IMR-90 (cell line): ENCODE measurements around the gene SCYGR7. TPM values are rescaled to one million over a fixed set of nuclear protein-coding genes. Genes with fewer than 3 reads are reported as not detected.

Source experiments
- ATAC-seq: fragments of 200-7000 bp; cut with Tn5 transposase; 2 replicates; pipeline ENCODE4 v1.9.1; 2020; ENCODE audit warnings: low read depth, mild to moderate bottlenecking, moderate library complexity
- BruUV-seq: library from RNA; stranded (reverse); fragments of 400-500 nt; replicated peaks from 2 replicates; lab custom pipeline; 2021; lab: Mats Ljungman, UMichigan
- CTCF ChIA-PET: fragments of 300-600 bp; formaldehyde crosslinking; extraction: SDS; loops from one replicate; lab custom pipeline; 2021; ENCODE audit warnings: antibody characterized with exemption; lab: Yijun Ruan, JAX
- POLR2A ChIA-PET: fragments of 300-600 bp; sonication (Branson Sonifier 250); formaldehyde crosslinking; loops from one replicate; lab custom pipeline; 2022; ENCODE audit warnings: antibody characterized with exemption; ENCODE audit not compliant: unreplicated experiment; lab: Charles Lee
- DNase-seq: peaks from one replicate; pipeline ENCODE4 v3.0.0; 2013
- H2AFZ ChIP-seq: replicated peaks from 2 replicates; pipeline ENCODE3; 2013; ENCODE audit warnings: low read length, mild to moderate bottlenecking; ENCODE audit not compliant: poor library complexity
- H2AK5ac ChIP-seq: 2 replicates; pipeline ENCODE4 v1.6.1; 2013; ENCODE audit warnings: low read depth, low read length, inconsistent platforms
- H2AK9ac ChIP-seq: replicated peaks from 2 replicates; pipeline ENCODE3; 2013; ENCODE audit warnings: mild to moderate bottlenecking, low read depth, low read length, moderate library complexity; ENCODE audit not compliant: poor library complexity
- H2BK120ac ChIP-seq: 2 replicates; pipeline ENCODE4 v1.6.1; 2013; ENCODE audit warnings: low read depth, low read length, inconsistent platforms
- H2BK15ac ChIP-seq: 3 replicates; pipeline ENCODE4 v1.6.1; 2013; ENCODE audit warnings: low read depth, low read length, inconsistent platforms
- H2BK20ac ChIP-seq: 2 replicates; pipeline ENCODE4 v1.6.1; 2013; ENCODE audit warnings: low read depth, mild to moderate bottlenecking, inconsistent platforms, low read length, moderate library complexity
- H2BK5ac ChIP-seq: 2 replicates; pipeline ENCODE4 v1.6.1; 2013; ENCODE audit warnings: mild to moderate bottlenecking, low read depth, low read length, inconsistent platforms; ENCODE audit not compliant: poor library complexity, severe bottlenecking
- H3K14ac ChIP-seq: replicated peaks from 2 replicates; pipeline ENCODE4 v1.6.1; 2013; ENCODE audit warnings: low read depth, low read length, inconsistent platforms
- H3K18ac ChIP-seq: 2 replicates; pipeline ENCODE4 v1.6.1; 2013; ENCODE audit warnings: low read depth, low read length, control low read depth
- H3K23ac ChIP-seq: 2 replicates; pipeline ENCODE4 v1.6.1; 2013; ENCODE audit warnings: low read depth, low read length, inconsistent platforms
- H3K27ac ChIP-seq: 2 replicates; pipeline ENCODE4 v1.5.1; 2013; ENCODE audit warnings: mild to moderate bottlenecking, control low read depth, low read length; ENCODE audit not compliant: insufficient read depth
- H3K27me3 ChIP-seq: 2 replicates; pipeline ENCODE4 v1.6.1; 2013; ENCODE audit warnings: low read length; ENCODE audit not compliant: control insufficient read depth, insufficient read depth
- H3K36me3 ChIP-seq: 2 replicates; pipeline ENCODE4 v1.6.1; 2013; ENCODE audit warnings: low read length, mixed read lengths; ENCODE audit not compliant: control insufficient read depth, insufficient read depth
- H3K4ac ChIP-seq: 2 replicates; pipeline ENCODE4 v1.6.1; 2013; ENCODE audit warnings: low read depth, low read length, inconsistent platforms
- H3K4me1 ChIP-seq: 2 replicates; pipeline ENCODE4 v1.6.1; 2013; ENCODE audit warnings: low read length, mixed read lengths; ENCODE audit not compliant: control insufficient read depth, insufficient read depth
- H3K4me2 ChIP-seq: 2 replicates; pipeline ENCODE4 v1.6.1; 2013; ENCODE audit warnings: low read depth, mild to moderate bottlenecking, control low read depth, low read length, moderate library complexity
- H3K4me3 ChIP-seq: 2 replicates; pipeline ENCODE4 v1.5.1; 2013; ENCODE audit warnings: low read depth, mild to moderate bottlenecking, control low read depth, low read length, moderate library complexity; ENCODE audit not compliant: insufficient read depth
- H3K56ac ChIP-seq: 2 replicates; pipeline ENCODE4 v1.6.1; 2013; ENCODE audit warnings: low read length, inconsistent platforms; ENCODE audit not compliant: insufficient read depth; ENCODE audit errors: extremely low read depth
- H3K79me1 ChIP-seq, 2 experiments: 2 replicates each; pipeline ENCODE4 v1.6.1; 2013; ENCODE audit warnings: low read length in 2 of 2, inconsistent platforms in 1 of 2, low read depth in 1 of 2
- H3K9ac ChIP-seq: 2 replicates; pipeline ENCODE4 v1.6.1; 2013; ENCODE audit warnings: low read depth, low read length, control low read depth
- H3K9me1 ChIP-seq: 2 replicates; pipeline ENCODE4 v1.6.1; 2013; ENCODE audit warnings: low read length, inconsistent platforms; ENCODE audit not compliant: insufficient read depth
- H3K9me3 ChIP-seq: 2 replicates; pipeline ENCODE4 v1.6.1; 2013; ENCODE audit warnings: low read length; ENCODE audit not compliant: control insufficient read depth, insufficient read depth
- H4K20me1 ChIP-seq: 2 replicates; pipeline ENCODE4 v1.6.1; 2013; ENCODE audit warnings: low read length, inconsistent platforms; ENCODE audit not compliant: insufficient read depth
- H4K5ac ChIP-seq: 2 replicates; pipeline ENCODE4 v1.6.1; 2013; ENCODE audit warnings: mild to moderate bottlenecking, low read depth, low read length, control low read depth
- H4K8ac ChIP-seq, 2 experiments: 2 replicates each; pipeline ENCODE4 v1.6.1; 2013; ENCODE audit warnings: low read depth in 2 of 2, low read length in 2 of 2, control low read depth in 1 of 2, inconsistent platforms in 1 of 2
- H4K91ac ChIP-seq: 2 replicates; pipeline ENCODE4 v1.6.1; 2013; ENCODE audit warnings: low read depth, low read length, inconsistent platforms; ENCODE audit not compliant: insufficient read depth
- BHLHE40 ChIP-seq: fragments of 150-350 bp; IDR thresholded peaks from 2 replicates; pipeline ENCODE4 v1.6.1; 2016; ENCODE audit warnings: mild to moderate bottlenecking, low read depth, low read length
- FOS ChIP-seq: fragments of 150-350 bp; IDR thresholded peaks from 2 replicates; pipeline ENCODE4 v1.6.1; 2016; ENCODE audit warnings: low read depth, low read length
- MAFK ChIP-seq: IDR thresholded peaks from 2 replicates; pipeline ENCODE4 v1.6.1; 2012; ENCODE audit warnings: low read depth, low read length, improper control_type of control experiment
- NFE2L2 ChIP-seq: fragments of 150-350 bp; IDR thresholded peaks from 2 replicates; pipeline ENCODE4 v1.6.1; 2016; ENCODE audit warnings: low read depth, mild to moderate bottlenecking, low read length
- RAD21 ChIP-seq: IDR thresholded peaks from 2 replicates; pipeline ENCODE4 v1.6.1; 2012; ENCODE audit warnings: low read length, improper control_type of control experiment
- WGBS, 2 experiments: methylation state at CpG; one replicate each; pipeline versions ENCODE4 v1.1.5 to v1.1.7; 2013; ENCODE audit warnings: missing lambda C conversion rate in 2 of 2; ENCODE audit not compliant: insufficient read length in 1 of 2; ENCODE audit errors: extremely low coverage in 2 of 2; 5-methylcytosine and 5-hydroxymethylcytosine counted together
- dilution Hi-C: fragments of 300-500 bp; cut with HindIII; formaldehyde crosslinking; loops from one replicate; pipeline ENCODE4 v1.14.3; 2018; ENCODE audit warnings: low sequenced_read_pairs; ENCODE audit not compliant: unreplicated experiment
- in situ Hi-C: fragments of 300-500 bp; cut with MboI; formaldehyde crosslinking; loops from 3 replicates; pipeline ENCODE4 v1.14.3; 2019; ENCODE audit warnings: low sequenced_read_pairs, inconsistent platforms, mixed read lengths
- intact Hi-C: fragments of 100-400 bp; cut with micrococcal nuclease; formaldehyde crosslinking; loops from 2 replicates; pipeline ENCODE4 v1.10.0; 2022
- polyA plus RNA-seq, 3 experiments: library from polyadenylated mRNA; depleted of rRNA; stranded (reverse); fragments of >200 nt; gene quantifications; 2 replicates each; pipeline ENCODE4 v1.2.3, GENCODE V29; 2012; ENCODE audit warnings: low replicate concordance in 1 of 3
- total RNA-seq: library from RNA; depleted of rRNA; stranded (reverse); fragments of >200 nt; gene quantifications from 2 replicates; pipeline ENCODE4 v1.2.3, GENCODE V29; 2012
- TF ChIP-seq, protein P1 (sequence below): fragments of 150-350 bp; IDR thresholded peaks from 2 replicates; pipeline ENCODE4 v1.6.1; 2017; ENCODE audit warnings: mild to moderate bottlenecking, antibody characterized with exemption, low read length, low read depth
- TF ChIP-seq, protein P2 (sequence below): conservative IDR thresholded peaks from 2 replicates; pipeline ENCODE4 v1.5.1; 2012; ENCODE audit warnings: mild to moderate bottlenecking, low read depth, low read length, improper control_type of control experiment

SCYGR7 gene
- total and polyA plus RNA-seq, 2 of the 4 experiments (the other 2 are of a cell fraction): not detected

DNA sequence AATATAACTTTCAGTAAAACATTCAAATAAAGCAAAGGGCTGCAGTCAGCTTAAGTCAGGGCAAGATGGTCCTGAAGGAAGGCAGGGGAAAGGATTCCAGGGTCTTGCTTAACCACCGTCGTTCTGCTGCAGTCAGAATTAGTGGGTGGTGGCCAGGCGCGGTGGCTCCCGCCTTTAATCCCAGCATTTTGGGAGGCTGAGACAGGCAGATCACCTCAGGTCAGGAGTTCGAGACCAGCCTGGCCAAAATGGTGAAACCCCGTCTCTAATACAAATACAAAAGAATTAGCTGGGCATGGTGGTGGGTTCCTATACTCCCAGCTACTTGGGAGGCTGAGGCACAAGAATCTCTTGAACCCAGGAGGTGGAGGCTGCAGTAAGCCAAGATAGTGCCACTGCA, 17.1 kb upstream of the SCYGR7 start:
- ATAC-seq: no peak
- H3K27ac ChIP-seq: no peak overlapping the region
- H3K4ac ChIP-seq: no peak overlapping the region
- no peak for DNase-seq
- no TSS peak for BruUV-seq
- H2BK20ac ChIP-seq: no peak overlapping the region
- no peak overlapping the region for H3K4me2 ChIP-seq
- no peak overlapping the region for H2AK5ac ChIP-seq
- H3K4me3 ChIP-seq: no peak overlapping the region
- no peaks in the 10 kb centered on the region for H3K4me1 ChIP-seq
- no peak overlapping the region for H3K56ac ChIP-seq
- POLR2A ChIA-PET: no interaction called here
- H4K20me1 ChIP-seq: no peaks in the 10 kb centered on the region
- H3K79me1 ChIP-seq: no peaks in the 10 kb centered on the region
- in situ Hi-C loops: no loop called here
- no peaks in the 10 kb centered on the region for H3K9me3 ChIP-seq
- intact Hi-C loops: no loop called here
- no peak overlapping the region for H3K23ac ChIP-seq
- WGBS, 2 experiments: 90% methylated on average over 2 of the region's 7 CpGs; no CpG with 5 or more reads in 1 of the 2 experiments
- CTCF ChIA-PET: interaction anchor here (0.9 kb wide), 1 partner anchor 179 kb away, joined by 3 read pairs; no protein-coding TSS in a partner anchor
- no peak overlapping the region for H3K9ac ChIP-seq
- H3K18ac ChIP-seq: no peak overlapping the region
- no peak overlapping the region for H2BK120ac ChIP-seq
- no peak for TF ChIP-seq FOS
- TF ChIP-seq NFE2L2: no peak
- TF ChIP-seq BHLHE40: no peak
- TF ChIP-seq, protein P1, sequence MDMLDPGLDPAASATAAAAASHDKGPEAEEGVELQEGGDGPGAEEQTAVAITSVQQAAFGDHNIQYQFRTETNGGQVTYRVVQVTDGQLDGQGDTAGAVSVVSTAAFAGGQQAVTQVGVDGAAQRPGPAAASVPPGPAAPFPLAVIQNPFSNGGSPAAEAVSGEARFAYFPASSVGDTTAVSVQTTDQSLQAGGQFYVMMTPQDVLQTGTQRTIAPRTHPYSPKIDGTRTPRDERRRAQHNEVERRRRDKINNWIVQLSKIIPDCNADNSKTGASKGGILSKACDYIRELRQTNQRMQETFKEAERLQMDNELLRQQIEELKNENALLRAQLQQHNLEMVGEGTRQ: no peak
- no peak for TF ChIP-seq MAFK
- TF ChIP-seq, protein P2, sequence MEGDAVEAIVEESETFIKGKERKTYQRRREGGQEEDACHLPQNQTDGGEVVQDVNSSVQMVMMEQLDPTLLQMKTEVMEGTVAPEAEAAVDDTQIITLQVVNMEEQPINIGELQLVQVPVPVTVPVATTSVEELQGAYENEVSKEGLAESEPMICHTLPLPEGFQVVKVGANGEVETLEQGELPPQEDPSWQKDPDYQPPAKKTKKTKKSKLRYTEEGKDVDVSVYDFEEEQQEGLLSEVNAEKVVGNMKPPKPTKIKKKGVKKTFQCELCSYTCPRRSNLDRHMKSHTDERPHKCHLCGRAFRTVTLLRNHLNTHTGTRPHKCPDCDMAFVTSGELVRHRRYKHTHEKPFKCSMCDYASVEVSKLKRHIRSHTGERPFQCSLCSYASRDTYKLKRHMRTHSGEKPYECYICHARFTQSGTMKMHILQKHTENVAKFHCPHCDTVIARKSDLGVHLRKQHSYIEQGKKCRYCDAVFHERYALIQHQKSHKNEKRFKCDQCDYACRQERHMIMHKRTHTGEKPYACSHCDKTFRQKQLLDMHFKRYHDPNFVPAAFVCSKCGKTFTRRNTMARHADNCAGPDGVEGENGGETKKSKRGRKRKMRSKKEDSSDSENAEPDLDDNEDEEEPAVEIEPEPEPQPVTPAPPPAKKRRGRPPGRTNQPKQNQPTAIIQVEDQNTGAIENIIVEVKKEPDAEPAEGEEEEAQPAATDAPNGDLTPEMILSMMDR: no peak
- no peak for TF ChIP-seq RAD21
- no peak overlapping the region for H4K91ac ChIP-seq
- H2BK15ac ChIP-seq: no peak overlapping the region
- H3K36me3 ChIP-seq: no peaks in the 10 kb centered on the region
- no peaks in the 10 kb centered on the region for H3K9me1 ChIP-seq
- dilution Hi-C loops: no loop called here
- H3K27me3 ChIP-seq: no peaks in the 10 kb centered on the region
- H4K8ac ChIP-seq: no peak overlapping the region
- H2BK5ac ChIP-seq: no peak overlapping the region
- H3K14ac ChIP-seq: no peak overlapping the region
- H2AFZ ChIP-seq: no peak overlapping the region
- H4K5ac ChIP-seq: no peak overlapping the region
- no peak overlapping the region for H2AK9ac ChIP-seq
